ENCODE data around the gene CRLF2.
"Not testable (repeated sequence)": the region's sequence is repeated elsewhere in the genome, so short reads cannot be mapped to it uniquely, and the experiment has no call there.

CRLF2 gene

GRCh38 chrX:1165535-1166196, 46.8 kb downstream of the CRLF2 start:
- no peak for DNase-seq

GRCh38 chrX:1164322-1165288, 47.8 kb downstream of the CRLF2 start:
- DNase-seq = no peak

- DNase-seq = no peak
Observed at GRCh38 chrX:1163231-1163630, 49.2 kb downstream of the CRLF2 start.

- no peak for DNase-seq
Observed at GRCh38 chrX:1162119-1162916, 50.1 kb downstream of the CRLF2 start.

- DNase-seq = no peak
Observed at GRCh38 chrX:1159548-1159947, 52.9 kb downstream of the CRLF2 start.

- DNase-seq = not testable (repeated sequence)
Observed at GRCh38 chrX:1156681-1157455, 55.6 kb downstream of the CRLF2 start.

GRCh38 chrX:1153940-1154339, 58.5 kb downstream of the CRLF2 start:
- no peak for DNase-seq

- DNase-seq = no peak
Observed at GRCh38 chrX:1152090-1152489, 60.4 kb downstream of the CRLF2 start.

GRCh38 chrX:1151378-1152077, 60.9 kb downstream of the CRLF2 start:
- no peak for DNase-seq

- no peak for DNase-seq
Observed at GRCh38 chrX:1150569-1151347, 61.7 kb downstream of the CRLF2 start.

GRCh38 chrX:1147611-1148515, 64.6 kb downstream of the CRLF2 start:
- DNase-seq = no peak

- no peak for DNase-seq
Observed at GRCh38 chrX:1144293-1144692, 68.2 kb downstream of the CRLF2 start.

Data from activated CD4-positive, alpha-beta T cell treated with anti-CD3 and anti-CD28 coated beads, Interleukin-2, amount 50 U/mL, for 4 hours (primary cell).